Mucosa of descending colon (tissue), 3 donors: ENCODE data around the gene MORN1. TPM values are rescaled to one million over a fixed set of nuclear protein-coding genes. Genes with fewer than 3 reads are reported as not detected.

Experiments used
- ATAC-seq: fragments of 200-7000 bp; cut with Tn5 transposase; one replicate; pipeline ENCODE4 v1.9.1; 2020; ENCODE audit warnings: mild to moderate bottlenecking, moderate library complexity
- DNase-seq, 3 donors: peaks; one replicate each; pipeline ENCODE4 v3.0.0-alpha.2; 2020
- H3K36me3 ChIP-seq: fragments of 200-600 bp; one replicate; pipeline ENCODE4 v1.8.0; 2021; ENCODE audit warnings: low read depth, mild to moderate bottlenecking
- H3K4me1 ChIP-seq: fragments of 200-600 bp; one replicate; pipeline ENCODE4 v1.8.0; 2021; ENCODE audit warnings: low read depth, mild to moderate bottlenecking
- H3K4me3 ChIP-seq: fragments of 200-600 bp; one replicate; pipeline ENCODE4 v1.8.0; 2021; ENCODE audit warnings: mild to moderate bottlenecking
- H3K9me3 ChIP-seq: fragments of 200-600 bp; one replicate; pipeline ENCODE4 v1.8.0; 2021; ENCODE audit warnings: mild to moderate bottlenecking
- CTCF ChIP-seq: fragments of 200-600 bp; IDR thresholded peaks from one replicate; pipeline ENCODE4 v1.8.0; 2022; ENCODE audit warnings: antibody characterized with exemption, mild to moderate bottlenecking
- intact Hi-C, 2 donors: fragments of 100-400 bp; cut with DNase I in 1 of 2; cut with micrococcal nuclease in 1 of 2; formaldehyde crosslinking; loops; one replicate each; pipeline versions ENCODE4 v1.11.0 to v1.11.1; 2022; cut with DNase I, micrococcal nuclease
- total RNA-seq, 3 donors: library from RNA; stranded (reverse); fragmentation: NEBNext Ultra II Directional in 2 of 3; extraction: Animal tissue kit (Norgen Biotek cat#: 25700) in 2 of 3; gene quantifications; one replicate each; pipeline versions ENCODE4 v1.2.1 to v1.2.4, GENCODE V29; 2021 to 2023
- donor health status: DM: no; HTN: no; CAD: no; lungs with moderate emphysema.
- donor health status: DM: no; HTN: no; CAD: no.
- donor health status: DM: no; HTN: yes; CAD: no.

The MORN1 gene
- total RNA-seq, 3 donors from 2014 or later: 13.1 to 17.4 (median 13.4) TPM

- Histone ChIP-seq H3K36me3 (no peaks in the 10 kb centered on the region), H3K4me1 (peaks cover 9% of the 10 kb centered on the region), H3K4me3 (no peak overlapping the region), H3K9me3 (no peaks in the 10 kb centered on the region)
- DNase-seq (peak; percentile 72 to 86 (median 79)), ATAC-seq (peak; percentile 79)
- no peak for TF ChIP-seq CTCF
- intact Hi-C loops: no loop called here
These were observed 100.5 kb downstream of the MORN1 start for GRCh38 chr1:2290595-2291510.

GRCh38 chr1:2290171-2290578, 101.2 kb downstream of the MORN1 start:
- H3K36me3 ChIP-seq: no peaks in the 10 kb centered on the region
- H3K9me3 ChIP-seq: no peaks in the 10 kb centered on the region
- H3K4me3 ChIP-seq: no peak overlapping the region
- intact Hi-C loops: no loop called here
- ATAC-seq (peak; percentile 24), DNase-seq (no peak)
- H3K4me1 ChIP-seq: peaks cover 9% of the 10 kb centered on the region
- no peak for TF ChIP-seq CTCF

GRCh38 chr1:2289607-2290006, 101.7 kb downstream of the MORN1 start:
- intact Hi-C loops: no loop called here
- no peak for TF ChIP-seq CTCF
- ATAC-seq (no peak), DNase-seq (no peak)
- Histone ChIP-seq H3K9me3 (no peaks in the 10 kb centered on the region), H3K4me3 (no peak overlapping the region), H3K36me3 (no peaks in the 10 kb centered on the region), H3K4me1 (peaks cover 9% of the 10 kb centered on the region)

GRCh38 chr1:2288816-2289536, 102.4 kb downstream of the MORN1 start:
- no peaks in the 10 kb centered on the region for H3K9me3 ChIP-seq
- intact Hi-C loops: no loop called here
- DNase-seq (no peak), ATAC-seq (no peak)
- H3K4me3 ChIP-seq: no peak overlapping the region
- peaks cover 9% of the 10 kb centered on the region for H3K4me1 ChIP-seq
- TF ChIP-seq CTCF: no peak
- H3K36me3 ChIP-seq: no peaks in the 10 kb centered on the region

GRCh38 chr1:2288311-2288710, 103.0 kb downstream of the MORN1 start:
- no peak for TF ChIP-seq CTCF
- Histone ChIP-seq H3K4me3 (no peak overlapping the region), H3K4me1 (peaks cover 9% of the 10 kb centered on the region), H3K9me3 (no peaks in the 10 kb centered on the region), H3K36me3 (no peaks in the 10 kb centered on the region)
- intact Hi-C loops: no loop called here
- DNase-seq: no peak
- no peak for ATAC-seq
